ENCODE results near the gene TTLL7.

- TF ChIP-seq POLR2A (IDR thresholded peaks at IDR 0.05): no peak
- TF ChIP-seq, protein P1, sequence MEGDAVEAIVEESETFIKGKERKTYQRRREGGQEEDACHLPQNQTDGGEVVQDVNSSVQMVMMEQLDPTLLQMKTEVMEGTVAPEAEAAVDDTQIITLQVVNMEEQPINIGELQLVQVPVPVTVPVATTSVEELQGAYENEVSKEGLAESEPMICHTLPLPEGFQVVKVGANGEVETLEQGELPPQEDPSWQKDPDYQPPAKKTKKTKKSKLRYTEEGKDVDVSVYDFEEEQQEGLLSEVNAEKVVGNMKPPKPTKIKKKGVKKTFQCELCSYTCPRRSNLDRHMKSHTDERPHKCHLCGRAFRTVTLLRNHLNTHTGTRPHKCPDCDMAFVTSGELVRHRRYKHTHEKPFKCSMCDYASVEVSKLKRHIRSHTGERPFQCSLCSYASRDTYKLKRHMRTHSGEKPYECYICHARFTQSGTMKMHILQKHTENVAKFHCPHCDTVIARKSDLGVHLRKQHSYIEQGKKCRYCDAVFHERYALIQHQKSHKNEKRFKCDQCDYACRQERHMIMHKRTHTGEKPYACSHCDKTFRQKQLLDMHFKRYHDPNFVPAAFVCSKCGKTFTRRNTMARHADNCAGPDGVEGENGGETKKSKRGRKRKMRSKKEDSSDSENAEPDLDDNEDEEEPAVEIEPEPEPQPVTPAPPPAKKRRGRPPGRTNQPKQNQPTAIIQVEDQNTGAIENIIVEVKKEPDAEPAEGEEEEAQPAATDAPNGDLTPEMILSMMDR (IDR thresholded peaks at IDR 0.05): no peak
Observed at GRCh38 chr1:83927061-83927460, 71.9 kb downstream of the TTLL7 start.

All from ovary (tissue), 3 donors.